CD4-positive, alpha-beta T cell treated with Interleukin-4 for 4 hours (primary cell): Measurements from ENCODE around the gene DYNC2H1.

Experiments used
- DNase-seq: peaks from one replicate; pipeline ENCODE4 v3.0.0-alpha.2; 2020

DYNC2H1 gene

DNA sequence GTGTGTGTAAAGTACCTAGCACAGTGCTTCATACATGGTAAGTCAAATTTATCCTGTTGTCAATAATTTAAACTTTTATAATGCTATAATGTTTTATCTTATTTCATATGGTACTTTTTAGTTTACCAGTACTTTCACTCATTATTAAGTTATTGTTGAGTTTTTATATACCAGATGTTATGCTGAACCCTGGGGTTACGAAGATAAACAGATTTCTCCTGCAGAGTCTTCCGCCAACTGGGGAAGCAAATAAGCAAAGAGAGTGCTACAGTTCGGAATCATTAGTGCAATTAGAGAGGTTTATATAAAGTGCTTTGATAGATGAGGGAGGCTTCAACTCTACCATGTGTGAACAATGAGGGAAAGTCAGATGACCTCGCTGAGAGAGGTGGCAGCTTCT, 362.3 kb downstream of the DYNC2H1 start:
- DNase-seq = no peak

GRCh38 chr11:103476874-103477273, 367.6 kb downstream of the DYNC2H1 start:
- DNase-seq = no peak

GRCh38 chr11:103480421-103480820, 371.2 kb downstream of the DYNC2H1 start:
- DNase-seq = no peak

DNA sequence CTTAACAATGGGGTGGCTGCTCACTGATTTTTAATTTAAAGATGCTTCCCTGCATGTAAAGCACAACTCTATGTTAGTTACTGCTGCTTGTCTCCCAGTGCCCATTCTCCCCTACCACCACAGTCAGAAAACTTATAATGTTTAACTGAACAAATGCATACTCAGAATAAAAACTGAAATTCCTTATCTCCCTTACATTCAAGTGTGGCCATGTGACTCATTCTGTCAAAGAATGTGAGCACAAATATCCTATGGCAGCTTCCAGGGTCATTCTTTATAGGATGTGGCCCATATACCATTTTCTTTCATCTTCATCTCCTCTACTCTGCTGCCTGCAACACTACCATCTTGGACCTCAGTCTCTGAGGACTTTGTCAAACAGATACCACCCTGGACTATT, 374.8 kb downstream of the DYNC2H1 start:
- no peak for DNase-seq

GRCh38 chr11:103484545-103484944, 375.3 kb downstream of the DYNC2H1 start:
- DNase-seq = no peak

- DNase-seq = no peak
Observed at GRCh38 chr11:103486604-103487003, 377.4 kb downstream of the DYNC2H1 start.

GRCh38 chr11:103487113-103487512, 377.9 kb downstream of the DYNC2H1 start:
- DNase-seq = no peak

DNA sequence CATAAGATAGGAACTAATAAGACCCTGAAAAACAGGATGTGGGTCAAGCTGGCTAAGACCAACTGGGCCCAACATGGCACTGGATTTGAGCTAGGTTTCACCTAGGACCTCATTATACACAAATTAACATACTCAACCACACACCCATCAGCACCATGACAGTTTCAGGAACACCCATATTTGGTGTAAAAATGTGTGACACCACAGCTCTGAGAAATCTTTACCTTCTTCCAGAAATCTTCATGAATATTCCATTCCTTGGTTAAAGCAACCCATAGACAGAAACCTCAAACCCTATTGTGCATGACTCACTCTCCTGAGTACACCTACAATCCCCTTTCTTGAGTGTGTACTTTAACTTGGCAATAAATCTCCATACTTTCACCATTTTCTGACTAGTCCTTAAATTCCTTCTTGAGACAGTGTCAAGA, 378.8 kb downstream of the DYNC2H1 start:
- DNase-seq = no peak

DNA sequence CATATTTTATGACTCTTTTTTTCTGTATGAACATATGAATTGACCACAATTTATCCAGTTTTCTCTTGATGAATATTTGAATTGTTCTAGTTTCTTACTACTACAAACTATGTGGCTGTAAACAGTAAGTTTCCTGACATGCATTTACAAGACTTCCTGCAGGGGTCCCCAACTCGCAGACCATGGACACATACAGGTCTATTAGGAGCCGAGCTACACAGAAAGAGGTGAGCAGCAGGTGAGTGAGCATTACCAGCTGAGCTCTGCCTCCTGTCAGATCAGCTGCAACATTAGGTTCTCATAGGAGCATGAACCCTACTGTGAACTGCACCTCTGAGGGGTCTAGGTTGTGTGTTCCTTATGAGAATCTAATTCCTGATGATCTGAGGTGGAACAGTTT, 379.4 kb downstream of the DYNC2H1 start:
- DNase-seq = no peak

DNA sequence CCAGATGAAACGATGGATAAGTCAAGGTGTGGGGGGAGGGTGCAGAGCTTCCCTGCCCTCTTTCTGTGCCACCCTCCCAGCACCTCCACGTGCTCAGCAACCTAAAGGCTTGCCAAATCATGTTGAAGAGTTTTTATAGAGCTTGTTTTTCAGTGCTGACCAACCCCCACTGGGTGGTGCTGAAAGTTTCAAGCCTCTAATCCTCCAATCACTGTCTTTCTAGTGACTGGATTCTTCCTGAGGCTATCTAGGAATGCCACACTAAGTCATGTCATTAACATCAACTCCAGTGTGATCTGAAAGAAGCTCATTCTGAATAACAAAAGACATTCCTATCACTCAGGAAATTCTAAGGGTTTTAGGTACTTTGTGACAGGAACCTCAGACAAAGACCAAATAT, 382.6 kb downstream of the DYNC2H1 start:
- no peak for DNase-seq

GRCh38 chr11:103494491-103494890, 385.3 kb downstream of the DYNC2H1 start:
- no peak for DNase-seq

DNA sequence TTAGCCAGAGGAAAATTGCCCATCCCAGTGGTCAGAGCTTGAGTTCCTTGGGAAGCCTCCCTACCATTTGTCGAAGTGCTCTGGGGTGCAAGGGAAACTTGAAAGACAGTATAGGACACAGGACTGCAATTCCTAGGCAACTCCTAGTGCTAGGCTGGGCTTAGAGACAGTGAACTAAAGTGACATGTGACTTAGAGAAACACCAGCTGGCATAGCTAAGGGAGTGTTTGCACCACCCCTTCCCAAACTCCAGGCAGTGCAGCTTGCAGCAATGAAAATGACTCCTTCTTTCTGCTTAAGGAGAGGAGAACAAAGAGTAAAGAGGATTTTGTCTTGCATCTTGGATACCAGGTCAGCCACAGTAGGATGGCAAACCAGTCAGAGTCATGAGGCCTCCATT, 388.0 kb downstream of the DYNC2H1 start:
- no peak for DNase-seq

- DNase-seq = no peak
Observed at GRCh38 chr11:103499710-103500340, 390.6 kb downstream of the DYNC2H1 start.

DNA sequence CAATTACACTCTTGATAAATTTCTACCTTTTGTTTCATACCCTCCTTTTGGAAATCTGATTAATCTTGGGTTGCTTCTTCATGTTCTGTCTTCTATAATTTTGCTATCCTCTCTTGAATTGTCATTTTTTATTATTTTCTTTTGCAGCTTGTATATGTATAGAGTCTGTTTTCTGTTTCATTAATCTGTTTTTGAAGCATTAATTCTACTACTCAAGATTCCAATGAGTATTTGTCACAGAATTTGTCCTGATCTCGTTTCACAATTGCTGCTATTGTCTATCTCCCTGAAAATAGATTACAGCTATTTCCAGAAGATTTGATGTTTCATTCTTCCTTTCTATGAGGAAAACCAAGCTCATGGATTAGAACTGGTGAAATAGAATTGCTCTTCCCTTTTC, 406.1 kb downstream of the DYNC2H1 start:
- DNase-seq = no peak

DNA sequence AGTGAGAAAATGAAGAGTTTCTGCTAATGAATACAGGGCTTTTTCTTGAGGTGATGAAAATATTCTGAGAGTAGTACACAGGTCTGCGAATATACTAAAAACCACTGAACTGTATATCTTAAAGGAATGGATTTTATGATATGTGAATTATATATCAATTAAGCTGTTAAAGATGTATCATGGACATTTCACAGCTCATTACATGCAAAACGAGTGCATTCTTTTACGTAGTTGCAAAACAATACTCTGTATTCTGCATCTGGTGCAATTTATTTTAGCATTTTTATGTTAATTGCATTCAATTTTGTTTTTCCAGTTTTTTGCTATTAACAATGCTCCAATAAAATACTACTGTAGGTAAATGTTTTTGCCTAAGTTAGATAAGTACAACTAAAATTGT, 411.6 kb downstream of the DYNC2H1 start:
- DNase-seq = no peak

GRCh38 chr11:103525069-103525468, 415.8 kb downstream of the DYNC2H1 start:
- no peak for DNase-seq

DNA sequence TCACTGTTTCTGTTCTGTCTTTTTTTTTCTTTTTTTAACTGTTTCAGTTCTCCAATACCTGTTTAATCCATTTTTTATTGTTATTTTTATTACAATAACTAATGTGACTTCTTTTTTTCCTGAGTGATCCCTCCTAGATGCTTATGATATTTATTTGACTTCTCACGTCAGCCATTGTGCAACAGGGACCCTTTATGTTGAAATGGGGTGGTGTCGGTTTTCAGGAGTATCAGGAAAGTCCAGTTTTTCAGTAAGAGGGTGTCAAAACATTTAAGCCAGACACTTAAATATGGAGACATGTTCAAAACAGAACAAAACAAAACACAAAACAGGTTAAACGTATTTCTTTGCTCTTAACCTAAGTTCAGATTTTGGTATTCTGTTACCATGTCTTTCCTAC, 418.8 kb downstream of the DYNC2H1 start:
- DNase-seq = no peak

DNA sequence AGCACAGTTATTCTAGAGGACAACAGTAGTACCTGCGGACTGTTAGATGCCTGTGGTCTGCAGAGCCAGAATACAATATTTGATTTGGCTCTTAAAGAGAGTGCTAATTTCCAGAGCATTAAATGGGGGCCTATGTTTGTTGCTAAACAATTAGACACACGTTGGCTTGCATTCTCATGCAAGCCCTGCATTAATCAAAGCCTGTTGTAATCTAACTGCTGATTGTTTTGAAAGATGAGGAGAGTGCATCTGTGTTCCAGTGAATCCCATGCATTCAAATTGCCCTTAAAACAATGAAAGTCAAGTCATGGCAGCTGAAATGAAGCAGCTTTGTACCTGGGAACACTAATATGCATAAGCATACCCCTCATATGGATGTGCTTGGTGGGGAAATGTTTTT, 419.4 kb downstream of the DYNC2H1 start:
- DNase-seq = no peak

DNA sequence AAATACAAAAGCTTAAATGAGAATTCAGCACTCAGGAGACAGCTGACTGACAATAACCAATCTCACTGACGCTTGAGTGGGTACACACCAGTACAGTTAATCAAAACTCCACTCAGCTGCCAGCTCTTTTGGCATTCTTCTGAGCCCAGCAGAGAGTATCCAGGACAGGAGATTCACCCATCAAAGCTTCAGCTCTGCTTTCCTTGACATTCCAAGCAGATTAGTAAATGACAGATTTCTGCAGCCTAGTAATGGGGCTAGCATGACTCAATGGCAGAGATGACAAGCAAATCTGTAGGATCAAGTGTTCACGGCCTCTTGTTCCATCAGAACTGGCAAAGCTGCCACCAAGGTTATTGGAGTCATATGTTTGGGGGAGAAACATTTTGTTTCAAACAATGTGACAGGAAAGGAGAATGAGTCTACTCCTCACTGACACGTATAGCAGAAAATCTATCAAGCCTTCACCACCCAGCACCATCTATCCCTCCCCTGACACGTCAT, 420.0 kb downstream of the DYNC2H1 start:
- DNase-seq = no peak
